IMR-90 (cell line): Measurements from ENCODE around the gene HMOX1. TPM values are rescaled to one million over a fixed set of nuclear protein-coding genes. Genes with fewer than 3 reads are reported as not detected.

Experiments
- ATAC-seq: fragments of 200-7000 bp; cut with Tn5 transposase; 2 replicates; pipeline ENCODE4 v1.9.1; 2020; ENCODE audit warnings: low read depth, mild to moderate bottlenecking, moderate library complexity
- BruUV-seq: library from RNA; stranded (reverse); fragments of 400-500 nt; replicated peaks from 2 replicates; lab custom pipeline; 2021; lab: Mats Ljungman, UMichigan
- CTCF ChIA-PET: fragments of 300-600 bp; formaldehyde crosslinking; extraction: SDS; loops from one replicate; lab custom pipeline; 2021; ENCODE audit warnings: antibody characterized with exemption; lab: Yijun Ruan, JAX
- POLR2A ChIA-PET: fragments of 300-600 bp; sonication (Branson Sonifier 250); formaldehyde crosslinking; loops from one replicate; lab custom pipeline; 2022; ENCODE audit warnings: antibody characterized with exemption; ENCODE audit not compliant: unreplicated experiment; lab: Charles Lee
- DNase-seq: peaks from one replicate; pipeline ENCODE4 v3.0.0; 2013
- H2AFZ ChIP-seq: replicated peaks from 2 replicates; pipeline ENCODE3; 2013; ENCODE audit warnings: low read length, mild to moderate bottlenecking; ENCODE audit not compliant: poor library complexity
- H2AK5ac ChIP-seq: 2 replicates; pipeline ENCODE4 v1.6.1; 2013; ENCODE audit warnings: low read depth, low read length, inconsistent platforms
- H2AK9ac ChIP-seq: replicated peaks from 2 replicates; pipeline ENCODE3; 2013; ENCODE audit warnings: mild to moderate bottlenecking, low read depth, low read length, moderate library complexity; ENCODE audit not compliant: poor library complexity
- H2BK120ac ChIP-seq: 2 replicates; pipeline ENCODE4 v1.6.1; 2013; ENCODE audit warnings: low read depth, low read length, inconsistent platforms
- H2BK15ac ChIP-seq: 3 replicates; pipeline ENCODE4 v1.6.1; 2013; ENCODE audit warnings: low read depth, low read length, inconsistent platforms
- H2BK20ac ChIP-seq: 2 replicates; pipeline ENCODE4 v1.6.1; 2013; ENCODE audit warnings: low read depth, mild to moderate bottlenecking, inconsistent platforms, low read length, moderate library complexity
- H2BK5ac ChIP-seq: 2 replicates; pipeline ENCODE4 v1.6.1; 2013; ENCODE audit warnings: mild to moderate bottlenecking, low read depth, low read length, inconsistent platforms; ENCODE audit not compliant: poor library complexity, severe bottlenecking
- H3K14ac ChIP-seq: replicated peaks from 2 replicates; pipeline ENCODE4 v1.6.1; 2013; ENCODE audit warnings: low read depth, low read length, inconsistent platforms
- H3K18ac ChIP-seq: 2 replicates; pipeline ENCODE4 v1.6.1; 2013; ENCODE audit warnings: low read depth, low read length, control low read depth
- H3K23ac ChIP-seq: 2 replicates; pipeline ENCODE4 v1.6.1; 2013; ENCODE audit warnings: low read depth, low read length, inconsistent platforms
- H3K27ac ChIP-seq: 2 replicates; pipeline ENCODE4 v1.5.1; 2013; ENCODE audit warnings: mild to moderate bottlenecking, control low read depth, low read length; ENCODE audit not compliant: insufficient read depth
- H3K27me3 ChIP-seq: 2 replicates; pipeline ENCODE4 v1.6.1; 2013; ENCODE audit warnings: low read length; ENCODE audit not compliant: control insufficient read depth, insufficient read depth
- H3K36me3 ChIP-seq: 2 replicates; pipeline ENCODE4 v1.6.1; 2013; ENCODE audit warnings: low read length, mixed read lengths; ENCODE audit not compliant: control insufficient read depth, insufficient read depth
- H3K4ac ChIP-seq: 2 replicates; pipeline ENCODE4 v1.6.1; 2013; ENCODE audit warnings: low read depth, low read length, inconsistent platforms
- H3K4me1 ChIP-seq: 2 replicates; pipeline ENCODE4 v1.6.1; 2013; ENCODE audit warnings: low read length, mixed read lengths; ENCODE audit not compliant: control insufficient read depth, insufficient read depth
- H3K4me2 ChIP-seq: 2 replicates; pipeline ENCODE4 v1.6.1; 2013; ENCODE audit warnings: low read depth, mild to moderate bottlenecking, control low read depth, low read length, moderate library complexity
- H3K4me3 ChIP-seq: 2 replicates; pipeline ENCODE4 v1.5.1; 2013; ENCODE audit warnings: low read depth, mild to moderate bottlenecking, control low read depth, low read length, moderate library complexity; ENCODE audit not compliant: insufficient read depth
- H3K56ac ChIP-seq: 2 replicates; pipeline ENCODE4 v1.6.1; 2013; ENCODE audit warnings: low read length, inconsistent platforms; ENCODE audit not compliant: insufficient read depth; ENCODE audit errors: extremely low read depth
- H3K79me1 ChIP-seq, 2 experiments: 2 replicates each; pipeline ENCODE4 v1.6.1; 2013; ENCODE audit warnings: low read length in 2 of 2, inconsistent platforms in 1 of 2, low read depth in 1 of 2
- H3K9ac ChIP-seq: 2 replicates; pipeline ENCODE4 v1.6.1; 2013; ENCODE audit warnings: low read depth, low read length, control low read depth
- H3K9me1 ChIP-seq: 2 replicates; pipeline ENCODE4 v1.6.1; 2013; ENCODE audit warnings: low read length, inconsistent platforms; ENCODE audit not compliant: insufficient read depth
- H3K9me3 ChIP-seq: 2 replicates; pipeline ENCODE4 v1.6.1; 2013; ENCODE audit warnings: low read length; ENCODE audit not compliant: control insufficient read depth, insufficient read depth
- H4K20me1 ChIP-seq: 2 replicates; pipeline ENCODE4 v1.6.1; 2013; ENCODE audit warnings: low read length, inconsistent platforms; ENCODE audit not compliant: insufficient read depth
- H4K5ac ChIP-seq: 2 replicates; pipeline ENCODE4 v1.6.1; 2013; ENCODE audit warnings: mild to moderate bottlenecking, low read depth, low read length, control low read depth
- H4K8ac ChIP-seq, 2 experiments: 2 replicates each; pipeline ENCODE4 v1.6.1; 2013; ENCODE audit warnings: low read depth in 2 of 2, low read length in 2 of 2, control low read depth in 1 of 2, inconsistent platforms in 1 of 2
- H4K91ac ChIP-seq: 2 replicates; pipeline ENCODE4 v1.6.1; 2013; ENCODE audit warnings: low read depth, low read length, inconsistent platforms; ENCODE audit not compliant: insufficient read depth
- BHLHE40 ChIP-seq: fragments of 150-350 bp; IDR thresholded peaks from 2 replicates; pipeline ENCODE4 v1.6.1; 2016; ENCODE audit warnings: mild to moderate bottlenecking, low read depth, low read length
- CEBPB ChIP-seq: IDR thresholded peaks from 2 replicates; pipeline ENCODE4 v1.6.1; 2012; ENCODE audit warnings: low read depth, low read length, improper control_type of control experiment
- CHD1 ChIP-seq: IDR thresholded peaks from 2 replicates; pipeline ENCODE4 v1.6.1; 2012; ENCODE audit warnings: low read depth, low read length, improper control_type of control experiment
- MAFK ChIP-seq: IDR thresholded peaks from 2 replicates; pipeline ENCODE4 v1.6.1; 2012; ENCODE audit warnings: low read depth, low read length, improper control_type of control experiment
- MAZ ChIP-seq: IDR thresholded peaks from 2 replicates; pipeline ENCODE4 v1.6.1; 2012; ENCODE audit warnings: low read depth, mild to moderate bottlenecking, low read length, improper control_type of control experiment, moderate library complexity, borderline replicate concordance
- MXI1 ChIP-seq: IDR thresholded peaks from 2 replicates; pipeline ENCODE4 v1.6.1; 2012; ENCODE audit warnings: low read depth, mild to moderate bottlenecking, low read length, moderate library complexity, borderline replicate concordance
- NFE2L2 ChIP-seq: fragments of 150-350 bp; IDR thresholded peaks from 2 replicates; pipeline ENCODE4 v1.6.1; 2016; ENCODE audit warnings: low read depth, mild to moderate bottlenecking, low read length
- POLR2A ChIP-seq: IDR thresholded peaks from 2 replicates; pipeline ENCODE4 v1.6.1; 2012; ENCODE audit warnings: mild to moderate bottlenecking, low read depth, low read length
- RCOR1 ChIP-seq: IDR thresholded peaks from 2 replicates; pipeline ENCODE4 v1.6.1; 2012; ENCODE audit warnings: mild to moderate bottlenecking, low read length, improper control_type of control experiment; ENCODE audit not compliant: insufficient replicate concordance
- RFX5 ChIP-seq: IDR thresholded peaks from 2 replicates; pipeline ENCODE4 v1.8.0; 2012; ENCODE audit warnings: low read depth, mild to moderate bottlenecking, low read length, moderate library complexity
- USF2 ChIP-seq: fragments of 150-350 bp; IDR thresholded peaks from 2 replicates; pipeline ENCODE4 v1.6.1; 2017; ENCODE audit warnings: mild to moderate bottlenecking, antibody characterized with exemption, low read length, low read depth
- WGBS, 2 experiments: methylation state at CpG; one replicate each; pipeline versions ENCODE4 v1.1.5 to v1.1.7; 2013; ENCODE audit warnings: missing lambda C conversion rate in 2 of 2; ENCODE audit not compliant: insufficient read length in 1 of 2; ENCODE audit errors: extremely low coverage in 2 of 2; 5-methylcytosine and 5-hydroxymethylcytosine counted together
- dilution Hi-C: fragments of 300-500 bp; cut with HindIII; formaldehyde crosslinking; loops from one replicate; pipeline ENCODE4 v1.14.3; 2018; ENCODE audit warnings: low sequenced_read_pairs; ENCODE audit not compliant: unreplicated experiment
- in situ Hi-C: fragments of 300-500 bp; cut with MboI; formaldehyde crosslinking; loops from 3 replicates; pipeline ENCODE4 v1.14.3; 2019; ENCODE audit warnings: low sequenced_read_pairs, inconsistent platforms, mixed read lengths
- intact Hi-C: fragments of 100-400 bp; cut with micrococcal nuclease; formaldehyde crosslinking; loops from 2 replicates; pipeline ENCODE4 v1.10.0; 2022
- polyA plus RNA-seq, 3 experiments: library from polyadenylated mRNA; depleted of rRNA; stranded (reverse); fragments of >200 nt; gene quantifications; 2 replicates each; pipeline ENCODE4 v1.2.3, GENCODE V29; 2012; ENCODE audit warnings: low replicate concordance in 1 of 3
- total RNA-seq: library from RNA; depleted of rRNA; stranded (reverse); fragments of >200 nt; gene quantifications from 2 replicates; pipeline ENCODE4 v1.2.3, GENCODE V29; 2012

HMOX1 gene
- total and polyA plus RNA-seq, 2 of the 4 experiments (the other 2 are of a cell fraction) = 23.1 to 50.5 TPM

GRCh38 chr22:35413624-35414023 is 32.7 kb downstream of the HMOX1 start:
- WGBS, 2 experiments = no CpG with 5 or more reads among the region's 4 CpGs
- ATAC-seq = no peak

More at GRCh38 chr22:35413624-35414023, 32.7 kb downstream of the HMOX1 start:
- H3K27ac ChIP-seq = no peak overlapping the region
- no peak overlapping the region for H3K56ac ChIP-seq
- H2BK120ac ChIP-seq = no peak overlapping the region
- intact Hi-C loops (no loop called here), dilution Hi-C loops (no loop called here), in situ Hi-C loops (no loop called here)
- no peak overlapping the region for H2BK15ac ChIP-seq
- no peak overlapping the region for H3K4me3 ChIP-seq
- H3K79me1 ChIP-seq = peaks cover 0 to 3% of the 10 kb centered on the region in 2 experiments; a peak in 2 of 4 replicates
- CTCF ChIA-PET = interaction anchor here (1.3 kb wide), 1 partner anchor 63 kb away, joined by 7 read pairs; no protein-coding TSS in a partner anchor
- TF ChIP-seq MAZ = no peak
- no peak for TF ChIP-seq NFE2L2
- no peak for TF ChIP-seq CHD1
- TF ChIP-seq RFX5 = no peak
- TF ChIP-seq BHLHE40 = no peak
- no peak for TF ChIP-seq USF2
- TF ChIP-seq MXI1 = no peak
- TF ChIP-seq MAFK = no peak
- TF ChIP-seq CEBPB = no peak
- TF ChIP-seq RCOR1 = no peak
- no peak for TF ChIP-seq POLR2A
- no peak overlapping the region for H3K4ac ChIP-seq
- no TSS peak for BruUV-seq
- no peak overlapping the region for H4K5ac ChIP-seq
- H3K9me3 ChIP-seq = no peaks in the 10 kb centered on the region
- H3K9me1 ChIP-seq = 0 out of 2 replicates have a peak, but pooled peaks cover 4% of the 10 kb centered on the region
- no peak overlapping the region for H3K14ac ChIP-seq
- H4K91ac ChIP-seq = no peak overlapping the region
- no peak overlapping the region for H3K23ac ChIP-seq
- H3K18ac ChIP-seq = no peak overlapping the region
- no peak overlapping the region for H2BK20ac ChIP-seq
- no peak overlapping the region for H3K4me2 ChIP-seq
- H4K8ac ChIP-seq = no peak overlapping the region
- no peak overlapping the region for H2BK5ac ChIP-seq
- H4K20me1 ChIP-seq = no peaks in the 10 kb centered on the region
- H2AFZ ChIP-seq = no peak overlapping the region
- H2AK9ac ChIP-seq = peak overlapping the region; percentile 37
- H3K36me3 ChIP-seq = peaks cover 25% of the 10 kb centered on the region
- no peak for DNase-seq
- no peak overlapping the region for H2AK5ac ChIP-seq
- H3K9ac ChIP-seq = no peak overlapping the region
- H3K27me3 ChIP-seq = no peaks in the 10 kb centered on the region
- POLR2A ChIA-PET = interaction anchor here (0.5 kb wide), 1 partner anchor 237 kb away, joined by 7 read pairs; no protein-coding TSS in a partner anchor
- H3K4me1 ChIP-seq = peaks cover 2% of the 10 kb centered on the region
